Measurements from ENCODE around the gene PPHLN1. TPM values are rescaled to one million over a fixed set of nuclear protein-coding genes. Genes with fewer than 3 reads are reported as not detected.

Gene PPHLN1
- total and polyA plus RNA-seq, 2 donors (not counting 1 experiment from before 2014, with no cell fraction given), result 47.6 to 91.4 TPM

- TF ChIP-seq EZH2 (IDR thresholded peaks at IDR 0.05; ENCODE audit: low read length, missing control alignments) (no peak), CTCF (conservative IDR thresholded peaks at IDR 0.05 in 1 of 2, IDR thresholded peaks at IDR 0.05 in 1 of 2; ENCODE audit: low read depth in 1 of 2, low read length in 2 of 2) (no peak)
- H3K4me1 ChIP-seq (ENCODE audit: control insufficient read depth, extremely low read depth, insufficient read depth, low read length), result no peaks in the 10 kb centered on the region
- no peaks in the 10 kb centered on the region for H3K9me3 ChIP-seq (ENCODE audit: control insufficient read depth, insufficient read depth, low read depth, low read length)
- no peak overlapping the region for H3K4me2 ChIP-seq (ENCODE audit: extremely low read depth, insufficient read depth, low read length)
- no peaks in the 10 kb centered on the region for H3K27me3 ChIP-seq (ENCODE audit: control insufficient read depth, insufficient read depth, low read length)
- DNase-seq (ENCODE audit: low read depth in 2 of 2), result no peak
- H2AFZ ChIP-seq (ENCODE audit: low read length), result no peak overlapping the region
- H3K79me2 ChIP-seq (ENCODE audit: control insufficient read depth, insufficient read depth, low read length), result no peaks in the 10 kb centered on the region
- no peak overlapping the region for H3K4me3 ChIP-seq (replicated peaks in 1 of 4; ENCODE audit: control extremely low read depth in 1 of 4, insufficient read depth in 1 of 4, low read depth in 3 of 4, low read length in 4 of 4)
- H3K27ac ChIP-seq (ENCODE audit: insufficient read depth, low read length), result no peak overlapping the region
- no peaks in the 10 kb centered on the region for H3K36me3 ChIP-seq (ENCODE audit: control insufficient read depth, insufficient read depth, low read length)
- H4K20me1 ChIP-seq (ENCODE audit: control insufficient read depth, extremely low read depth, insufficient read depth, low read length), result no peaks in the 10 kb centered on the region
- no peak overlapping the region for H3K9ac ChIP-seq (ENCODE audit: insufficient read depth, low read length)
These were observed 39.5 kb downstream of the PPHLN1 start for GRCh38 chr12:42365486-42365885.

- Histone ChIP-seq H3K79me2 (ENCODE audit: control insufficient read depth, insufficient read depth, low read length) (peaks cover 2% of the 10 kb centered on the region), H3K4me1 (ENCODE audit: control insufficient read depth, extremely low read depth, insufficient read depth, low read length) (no peaks in the 10 kb centered on the region), H3K9me3 (ENCODE audit: control insufficient read depth, insufficient read depth, low read depth, low read length) (no peaks in the 10 kb centered on the region), H2AFZ (ENCODE audit: low read length) (no peak overlapping the region), H3K36me3 (ENCODE audit: control insufficient read depth, insufficient read depth, low read length) (no peaks in the 10 kb centered on the region), H3K4me3 (replicated peaks in 1 of 4; ENCODE audit: control extremely low read depth in 1 of 4, insufficient read depth in 1 of 4, low read depth in 3 of 4, low read length in 4 of 4) (no peak overlapping the region), H3K4me2 (ENCODE audit: extremely low read depth, insufficient read depth, low read length) (no peak overlapping the region), H3K27ac (ENCODE audit: insufficient read depth, low read length) (no peak overlapping the region), H3K27me3 (ENCODE audit: control insufficient read depth, insufficient read depth, low read length) (no peaks in the 10 kb centered on the region), H3K9ac (ENCODE audit: insufficient read depth, low read length) (no peak overlapping the region), H4K20me1 (ENCODE audit: control insufficient read depth, extremely low read depth, insufficient read depth, low read length) (no peaks in the 10 kb centered on the region)
- TF ChIP-seq CTCF (conservative IDR thresholded peaks at IDR 0.05 in 1 of 2, IDR thresholded peaks at IDR 0.05 in 1 of 2; ENCODE audit: low read depth in 1 of 2, low read length in 2 of 2), result no peak
- TF ChIP-seq EZH2 (IDR thresholded peaks at IDR 0.05; ENCODE audit: low read length, missing control alignments), result no peak
- DNase-seq (ENCODE audit: low read depth in 2 of 2), result no peak
These were observed 44.0 kb downstream of the PPHLN1 start for GRCh38 chr12:42370013-42370412.

DNA sequence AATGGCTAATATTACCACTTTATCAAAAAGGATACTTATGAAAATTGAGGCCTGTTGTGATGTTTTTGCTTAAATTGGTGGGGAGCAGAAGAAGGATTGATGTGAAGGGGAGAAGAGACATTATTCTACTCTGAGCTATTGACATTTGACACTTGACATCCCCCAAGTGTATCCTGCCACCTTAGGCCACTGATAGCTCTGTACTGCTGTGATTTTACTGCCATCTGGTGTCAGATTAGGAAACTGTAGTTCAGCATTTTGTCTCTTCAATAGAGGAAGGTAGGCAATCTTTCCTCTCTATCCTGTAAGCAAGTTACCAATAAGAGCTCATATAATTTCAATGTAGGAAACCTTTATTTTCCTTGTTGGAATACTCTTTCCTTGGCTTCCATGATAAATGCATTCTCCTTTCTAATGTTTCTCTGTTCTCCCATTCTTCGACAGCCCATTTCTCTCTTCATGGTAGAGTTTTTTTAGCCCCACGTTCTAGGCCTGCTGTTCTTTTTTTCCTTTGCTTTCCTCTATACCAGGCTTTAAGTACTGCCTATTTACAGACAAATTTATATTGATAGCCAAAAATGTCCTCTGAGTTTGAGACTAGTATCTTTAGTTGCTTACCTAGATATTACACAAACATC, 46.3 kb downstream of the PPHLN1 start:
- Histone ChIP-seq H3K4me1 (ENCODE audit: control insufficient read depth, extremely low read depth, insufficient read depth, low read length) (no peaks in the 10 kb centered on the region), H3K9ac (ENCODE audit: insufficient read depth, low read length) (no peak overlapping the region), H3K36me3 (ENCODE audit: control insufficient read depth, insufficient read depth, low read length) (no peaks in the 10 kb centered on the region), H3K4me2 (ENCODE audit: extremely low read depth, insufficient read depth, low read length) (no peak overlapping the region), H3K4me3 (replicated peaks in 1 of 4; ENCODE audit: control extremely low read depth in 1 of 4, insufficient read depth in 1 of 4, low read depth in 3 of 4, low read length in 4 of 4) (no peak overlapping the region), H3K9me3 (ENCODE audit: control insufficient read depth, insufficient read depth, low read depth, low read length) (no peaks in the 10 kb centered on the region), H4K20me1 (ENCODE audit: control insufficient read depth, extremely low read depth, insufficient read depth, low read length) (no peaks in the 10 kb centered on the region), H2AFZ (ENCODE audit: low read length) (no peak overlapping the region), H3K27me3 (ENCODE audit: control insufficient read depth, insufficient read depth, low read length) (no peaks in the 10 kb centered on the region), H3K27ac (ENCODE audit: insufficient read depth, low read length) (no peak overlapping the region), H3K79me2 (ENCODE audit: control insufficient read depth, insufficient read depth, low read length) (peaks cover 2% of the 10 kb centered on the region)
- TF ChIP-seq CTCF (conservative IDR thresholded peaks at IDR 0.05 in 1 of 2, IDR thresholded peaks at IDR 0.05 in 1 of 2; ENCODE audit: low read depth in 1 of 2, low read length in 2 of 2) (peak; percentile 73 to 80), EZH2 (IDR thresholded peaks at IDR 0.05; ENCODE audit: low read length, missing control alignments) (no peak)
- peak; percentile 22 to 47 for DNase-seq (ENCODE audit: low read depth in 2 of 2)

Data from fibroblast of lung (primary cell).